ENCODE data around the gene PSMB11. TPM values are rescaled to one million over a fixed set of nuclear protein-coding genes. Genes with fewer than 3 reads are reported as not detected.

PSMB11 gene
- total RNA-seq = not detected in 2 replicates

GRCh38 chr14:23042162-23042965, at the start of gene PSMB11:
Gene PSMB11, plus strand, starts transcription at chr14:23042212. Its CDS starts 14 bp downstream, at chr14:23042226.

GRCh38 chr14:23009939-23010726, 31.9 kb upstream of the PSMB11 start, which contains the start of gene C14orf93:
Gene C14orf93, minus strand, starts transcription at chr14:23010143. Its CDS starts 11,120 bp downstream, at chr14:22999023.

GRCh38 chr14:23034498-23035302, 7.3 kb upstream of the PSMB11 start, which contains the start of gene PSMB5:
Gene PSMB5, minus strand, starts transcription at chr14:23034900. Its CDS starts 19 bp downstream, at chr14:23034881.

GRCh38 chr14:23056956-23057756, 15.1 kb downstream of the PSMB11 start, which contains the start of gene CDH24:
Gene CDH24, minus strand, starts transcription at chr14:23057520. Its CDS starts 1,787 bp downstream, at chr14:23055733.

Other genes starting within 250 kb of the PSMB11 start
- gene SLC7A7, start 226.8 kb upstream of the PSMB11 start, total RNA-seq = 3.4 and 34.2 TPM in 2 replicates
- gene MRPL52, start 212.3 kb upstream of the PSMB11 start, total RNA-seq = 27.4 and 27.9 TPM in 2 replicates
- 445 and 1,032 TPM in 2 replicates for gene MMP14, start 205.6 kb upstream of the PSMB11 start, total RNA-seq
- 262 and 319 TPM in 2 replicates for gene LRP10, start 170.5 kb upstream of the PSMB11 start, total RNA-seq
- 0.07 and 0.13 TPM in 2 replicates for gene REM2, start 159.0 kb upstream of the PSMB11 start, total RNA-seq
- gene RBM23, start 123.1 kb upstream of the PSMB11 start, total RNA-seq = 47.0 and 52.3 TPM in 2 replicates
- gene PRMT5, start 112.8 kb upstream of the PSMB11 start, total RNA-seq = 47.2 and 51.7 TPM in 2 replicates
- 22.2 and 30.2 TPM in 2 replicates for gene HAUS4, start 85.1 kb upstream of the PSMB11 start, total RNA-seq
- gene AJUBA, start 59.7 kb upstream of the PSMB11 start, total RNA-seq = 43.2 and 61.2 TPM in 2 replicates
- 10.2 and 12.7 TPM in 2 replicates for gene C14orf93, start 32.1 kb upstream of the PSMB11 start, total RNA-seq
- 174 and 207 TPM in 2 replicates for gene PSMB5, start 7.3 kb upstream of the PSMB11 start, total RNA-seq
- gene CDH24, start 15.3 kb downstream of the PSMB11 start, total RNA-seq = 5.0 and 5.1 TPM in 2 replicates
- gene ACIN1, start 52.9 kb downstream of the PSMB11 start, total RNA-seq = 67.6 and 71.1 TPM in 2 replicates
- gene C14orf119, start 53.3 kb downstream of the PSMB11 start, total RNA-seq = 58.3 and 60.9 TPM in 2 replicates
- gene CIROP, start 62.8 kb downstream of the PSMB11 start, total RNA-seq = 0.13 TPM in 1 of 2 replicates, not detected in the other
- not detected in 2 replicates for gene CEBPE, start 77.0 kb downstream of the PSMB11 start, total RNA-seq
- 8.0 and 8.6 TPM in 2 replicates for gene SLC7A8, start 141.4 kb downstream of the PSMB11 start, total RNA-seq
- not detected in 2 replicates for gene RNF212B, start 195.7 kb downstream of the PSMB11 start, total RNA-seq
- 4.2 and 6.4 TPM in 2 replicates for gene HOMEZ, start 243.9 kb downstream of the PSMB11 start, total RNA-seq